Putamen (tissue), 1 donor: ENCODE results near the gene FBXO48.
"Not testable (repeated sequence)": the region's sequence is repeated elsewhere in the genome, so short reads cannot be mapped to it uniquely, and the experiment has no call there.

Source experiments
- DNase-seq: peaks from one replicate; pipeline ENCODE4 v3.0.0-alpha.2; 2016; ENCODE audit warnings: low spot score

Gene FBXO48

DNA sequence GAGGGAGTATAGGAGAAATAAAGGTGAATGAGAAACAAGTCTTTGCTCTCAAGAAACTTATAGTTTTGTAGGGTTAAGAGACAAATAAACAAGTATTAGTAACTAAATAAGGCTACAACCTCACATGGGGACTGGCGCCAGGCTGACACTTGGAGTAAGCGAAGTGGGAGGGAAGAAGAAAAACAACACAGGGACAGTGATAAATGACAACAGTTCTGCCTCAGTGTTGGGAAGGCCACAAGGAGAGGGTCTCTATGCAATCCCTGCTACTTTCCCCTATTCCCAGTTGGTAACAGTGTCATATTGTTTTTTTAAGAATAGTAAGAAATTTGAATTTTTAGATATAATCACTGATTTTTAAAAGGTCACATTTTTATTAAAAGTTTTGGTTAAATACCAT is 4.3 kb upstream of the FBXO48 start:
- DNase-seq = no peak

GRCh38 chr2:68469935-68470334 is 2.8 kb upstream of the FBXO48 start:
- DNase-seq = no peak

GRCh38 chr2:68468801-68469200 is 1.7 kb upstream of the FBXO48 start:
- DNase-seq = no peak

GRCh38 chr2:68466778-68467076 is 367 bp downstream of the FBXO48 start:
- no peak for DNase-seq

GRCh38 chr2:68466361-68466777 is 725 bp downstream of the FBXO48 start:
- peak; percentile 25 for DNase-seq

GRCh38 chr2:68465081-68465916 is 1.8 kb downstream of the FBXO48 start:
- DNase-seq = no peak

DNA sequence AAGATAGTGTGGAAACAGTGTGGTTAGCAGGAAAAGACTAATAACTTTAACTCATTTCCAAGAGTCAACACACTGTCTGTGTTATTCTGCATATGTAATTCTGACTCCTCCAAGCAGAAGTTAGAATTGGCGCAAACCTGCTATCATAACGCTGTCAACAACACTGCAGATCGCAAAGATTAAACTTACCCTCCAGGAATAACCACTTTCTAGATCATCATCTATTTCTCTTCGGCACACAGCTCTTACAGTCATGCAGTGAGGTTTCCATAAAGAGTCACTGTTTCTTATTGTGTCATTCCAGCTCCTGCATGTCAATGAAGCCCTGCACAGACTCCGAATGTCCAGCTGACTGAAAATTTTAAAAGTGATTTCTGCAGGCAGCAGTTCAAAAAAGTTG is 2.4 kb downstream of the FBXO48 start:
- no peak for DNase-seq

- peak; percentile 44 for DNase-seq
Measured at GRCh38 chr2:68463287-68463877, 3.7 kb downstream of the FBXO48 start.

- DNase-seq = no peak
Measured at GRCh38 chr2:68458981-68459380, 8.1 kb downstream of the FBXO48 start.

DNA sequence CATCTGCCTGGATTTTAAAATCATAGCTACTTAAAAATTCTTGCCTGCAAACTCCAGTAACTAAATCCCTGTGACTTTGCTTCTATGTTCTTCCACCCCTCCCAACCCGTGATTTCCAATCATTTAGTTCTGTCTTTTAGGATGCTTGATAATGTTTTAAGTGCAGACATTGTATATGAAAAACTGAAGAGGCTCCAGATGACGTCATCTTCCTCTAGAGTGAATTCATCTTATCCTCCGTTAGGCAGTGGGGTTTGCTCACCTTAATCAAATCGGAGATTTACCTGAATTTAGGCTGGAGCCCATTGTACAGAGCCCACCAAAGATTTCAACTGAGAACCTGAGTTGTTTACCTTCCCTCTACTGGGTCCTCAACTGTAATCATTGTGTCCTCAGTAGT is 10.9 kb downstream of the FBXO48 start:
- DNase-seq = no peak

GRCh38 chr2:68454719-68455118 is 12.4 kb downstream of the FBXO48 start:
- DNase-seq = no peak

DNA sequence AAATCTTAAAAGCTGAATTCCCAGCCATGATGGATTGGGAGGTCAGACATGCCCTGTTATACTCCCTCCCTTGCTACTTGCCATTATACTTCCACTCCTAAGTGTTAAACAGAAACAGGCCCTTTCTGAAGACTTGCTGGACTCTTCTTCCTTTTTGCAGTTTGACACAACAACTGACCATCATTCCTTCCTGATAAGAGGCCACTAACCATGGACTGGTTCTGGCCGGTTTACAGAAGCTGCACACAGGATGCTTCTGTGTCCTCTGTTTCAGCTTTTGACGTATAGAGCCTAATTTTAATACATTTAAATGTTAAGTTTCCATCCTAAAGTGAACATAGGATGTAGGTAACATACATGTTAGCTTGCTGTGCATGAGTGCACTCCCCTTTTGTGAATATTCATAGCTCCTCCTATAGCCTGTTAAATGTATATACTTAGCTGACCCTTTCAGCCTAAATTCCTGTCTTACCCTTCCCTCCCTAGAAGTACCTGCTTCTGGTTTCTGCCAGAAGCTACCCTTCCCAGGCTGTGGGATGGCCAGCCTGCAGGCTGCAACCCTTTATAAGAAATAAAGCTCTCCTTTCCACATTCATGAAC is 13.2 kb downstream of the FBXO48 start:
- DNase-seq = no peak

- DNase-seq = no peak
Measured at GRCh38 chr2:68452158-68452900, 14.8 kb downstream of the FBXO48 start.

- DNase-seq = no peak
Measured at GRCh38 chr2:68448671-68449653, 18.1 kb downstream of the FBXO48 start.

DNA sequence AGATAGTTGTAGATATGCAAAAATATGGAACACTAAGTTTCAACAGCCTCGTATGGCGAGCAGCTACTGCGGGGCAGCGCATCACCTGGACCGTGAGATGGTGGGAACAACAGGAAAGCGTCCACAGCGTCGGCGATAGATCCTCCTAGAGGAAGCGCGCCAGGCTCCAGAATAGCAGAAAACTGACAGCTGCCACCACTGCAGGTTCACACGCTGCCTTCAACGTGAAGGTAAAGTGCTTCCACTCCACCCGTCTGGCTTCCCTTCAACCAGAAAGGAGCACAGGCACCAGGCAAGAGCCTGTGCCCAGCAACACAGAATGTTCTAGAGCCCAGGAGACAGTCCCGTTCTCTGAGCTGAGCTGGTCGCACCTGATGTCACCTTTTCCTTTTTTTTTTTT is 20.0 kb downstream of the FBXO48 start:
- DNase-seq = no peak

DNA sequence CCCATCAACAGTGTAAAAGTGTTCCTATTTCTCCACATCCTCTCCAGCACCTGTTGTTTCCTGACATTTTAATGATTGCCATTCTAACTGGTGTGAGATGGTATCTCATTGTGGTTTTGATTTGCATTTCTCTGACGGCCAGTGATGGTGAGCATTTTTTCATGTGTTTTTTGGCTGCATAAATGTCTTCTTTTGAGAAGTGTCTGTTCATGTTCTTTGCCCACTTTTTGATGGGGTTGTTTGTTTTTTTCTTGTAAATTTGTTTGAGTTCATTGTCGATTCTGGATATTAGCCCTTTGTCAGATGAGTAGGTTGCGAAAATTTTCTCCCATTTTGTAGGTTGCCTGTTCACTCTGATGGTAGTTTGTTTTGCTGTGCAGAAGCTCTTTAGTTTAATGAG is 20.7 kb downstream of the FBXO48 start:
- not testable (repeated sequence) for DNase-seq

GRCh38 chr2:68441994-68442322 is 25.1 kb downstream of the FBXO48 start:
- DNase-seq = no peak

DNA sequence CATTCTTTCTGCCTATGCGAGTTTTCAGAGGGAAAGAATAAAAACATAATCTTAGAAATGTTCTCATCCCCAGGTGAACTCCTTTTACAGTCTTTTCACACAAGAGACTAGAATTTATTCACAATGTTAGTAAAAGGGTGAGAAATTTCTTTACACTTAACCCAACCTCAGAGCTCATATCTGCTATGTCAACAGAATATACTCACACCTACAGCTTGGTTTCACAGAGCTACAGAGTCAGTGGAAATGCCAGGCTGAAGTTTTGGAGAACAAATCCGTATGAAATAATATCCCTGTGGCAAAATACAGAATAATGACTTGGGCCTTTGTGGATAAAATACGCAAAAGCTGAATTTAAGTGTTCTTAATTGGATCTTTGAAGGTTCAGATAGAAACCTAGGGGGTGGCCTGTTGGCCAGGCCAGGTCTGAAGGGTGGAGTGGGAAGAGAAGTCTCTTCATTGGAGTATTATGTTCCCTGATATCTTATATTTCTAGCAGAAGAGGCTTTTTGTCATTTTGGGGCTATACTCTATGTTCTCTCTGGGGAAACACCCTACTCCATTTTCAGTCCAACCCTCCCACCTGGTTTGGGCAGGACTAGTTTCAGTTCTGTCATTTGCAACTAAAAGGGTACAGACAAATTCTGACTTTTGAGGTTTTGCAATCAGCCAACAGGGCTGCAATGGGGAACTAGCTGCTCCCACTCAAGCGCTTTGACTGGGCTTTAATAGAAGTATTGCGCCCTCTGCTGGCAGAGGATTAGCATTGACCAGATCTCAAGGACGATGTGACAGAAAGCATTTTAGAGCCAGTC is 25.7 kb downstream of the FBXO48 start:
- DNase-seq = peak; percentile 82

DNA sequence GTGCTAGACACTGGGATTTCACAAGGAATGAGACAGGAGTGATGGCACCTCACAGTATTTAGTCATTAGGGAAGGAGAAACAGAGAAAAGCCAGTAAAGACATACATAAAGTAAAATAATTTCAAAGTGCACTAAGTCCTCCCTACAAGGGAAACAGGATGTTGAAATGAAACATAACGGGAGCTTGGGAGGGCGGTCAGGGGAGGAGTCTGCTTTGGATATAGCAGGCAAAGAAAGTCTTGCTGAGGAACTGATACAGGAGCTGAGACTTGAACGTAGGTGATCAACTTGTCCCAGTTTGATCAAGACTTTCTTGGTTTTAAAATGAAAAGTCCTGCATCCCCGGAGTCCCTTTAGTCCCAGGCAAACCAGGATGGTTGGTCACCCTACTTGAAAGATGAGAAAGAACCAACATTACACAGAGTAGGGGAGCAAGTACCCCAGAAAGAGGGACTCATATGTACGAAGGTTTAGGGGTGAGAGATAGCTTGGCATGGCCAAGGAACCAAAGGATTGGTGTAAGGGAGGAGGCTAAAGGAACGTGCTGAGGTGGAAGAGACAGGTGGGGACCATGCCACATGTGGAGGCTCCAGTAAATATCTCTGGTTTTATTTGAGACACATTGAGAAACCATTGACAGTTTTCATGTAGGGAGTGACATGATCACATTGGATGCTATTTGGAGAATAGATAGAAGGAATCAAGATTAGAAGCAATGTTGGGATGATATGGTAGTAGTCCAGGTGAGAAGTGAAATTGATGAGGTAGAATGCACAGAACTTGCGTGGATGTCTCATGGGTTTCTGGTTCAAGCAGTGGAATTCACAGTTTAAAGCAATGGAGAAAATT is 28.4 kb downstream of the FBXO48 start:
- no peak for DNase-seq

GRCh38 chr2:68436270-68436669 is 30.8 kb downstream of the FBXO48 start:
- peak; percentile 47 for DNase-seq
